Liver (tissue), 9 donors: ENCODE measurements around the gene ACE2. TPM values are rescaled to one million over a fixed set of nuclear protein-coding genes. Genes with fewer than 3 reads are reported as not detected.

Source experiments
- DNase-seq: peaks from one replicate; pipeline ENCODE4 v3.0.0-alpha.2; 2017; ENCODE audit warnings: low spot score
- H3K27ac ChIP-seq, 2 donors: one replicate each; pipeline ENCODE4 v1.7.0; 2013; ENCODE audit warnings: inconsistent platforms in 2 of 2, low read length in 2 of 2, control low read depth in 1 of 2, low read depth in 1 of 2, mild to moderate bottlenecking in 1 of 2
- H3K27me3 ChIP-seq, 4 donors: one replicate each; pipeline versions ENCODE4 v1.6.1 to v1.7.0; 2013; ENCODE audit warnings: low read length in 3 of 4, inconsistent platforms in 1 of 4, mild to moderate bottlenecking in 1 of 4, moderate library complexity in 1 of 4; ENCODE audit not compliant: control insufficient read depth in 4 of 4, insufficient read depth in 4 of 4
- H3K36me3 ChIP-seq, 4 donors: one replicate each; pipeline versions ENCODE4 v1.6.1 to v1.7.0; 2013; ENCODE audit warnings: low read length in 3 of 4, mild to moderate bottlenecking in 3 of 4, low read depth in 1 of 4, moderate library complexity in 1 of 4; ENCODE audit not compliant: control insufficient read depth in 4 of 4, insufficient read depth in 3 of 4
- H3K4me1 ChIP-seq, 4 donors: one replicate each; pipeline versions ENCODE4 v1.6.1 to v1.7.0; 2013; ENCODE audit warnings: low read length in 3 of 4, mild to moderate bottlenecking in 3 of 4, moderate library complexity in 1 of 4; ENCODE audit not compliant: control insufficient read depth in 4 of 4, insufficient read depth in 4 of 4
- H3K4me3 ChIP-seq, 3 donors: one replicate each; pipeline versions ENCODE4 v1.6.1 to v1.7.0; 2013; ENCODE audit warnings: low read length in 3 of 3, control low read depth in 1 of 3, low read depth in 1 of 3, mild to moderate bottlenecking in 1 of 3
- H3K9ac ChIP-seq, 2 donors: one replicate each; pipeline ENCODE4 v1.7.0; 2013; ENCODE audit warnings: low read length in 2 of 2, mild to moderate bottlenecking in 2 of 2, moderate library complexity in 2 of 2, control low read depth in 1 of 2, low read depth in 1 of 2
- H3K9me3 ChIP-seq, 4 donors: one replicate each; pipeline versions ENCODE4 v1.6.1 to v1.7.0; 2013; ENCODE audit warnings: low read length in 3 of 4; ENCODE audit not compliant: control insufficient read depth in 4 of 4
- ATF3 ChIP-seq: IDR thresholded peaks from 2 replicates; pipeline ENCODE4 v1.6.1; 2016; ENCODE audit warnings: antibody characterized with exemption
- CTCF ChIP-seq: fragments of 150-350 bp; IDR thresholded peaks from 2 replicates; pipeline ENCODE4 v1.5.1; 2017; ENCODE audit warnings: improper control_type of control experiment, low read depth, low read length; ENCODE audit not compliant: missing input control
- EGR1 ChIP-seq, 2 donors: IDR thresholded peaks; 2 replicates each; pipeline ENCODE4 v1.6.1; 2016 to 2018; ENCODE audit warnings: antibody characterized with exemption in 2 of 2, low read depth in 2 of 2
- FOXA1 ChIP-seq: IDR thresholded peaks from 2 replicates; pipeline ENCODE4 v1.6.1; 2016; ENCODE audit warnings: antibody characterized with exemption
- GABPA ChIP-seq, 2 donors: IDR thresholded peaks in 1 of 2; conservative IDR thresholded peaks in 1 of 2; 2 replicates each; pipeline ENCODE4 v1.6.1; 2016; ENCODE audit warnings: antibody characterized with exemption in 2 of 2, mild to moderate bottlenecking in 1 of 2, moderate library complexity in 1 of 2
- HNF4A ChIP-seq, 2 donors: conservative IDR thresholded peaks; 2 replicates each; pipeline ENCODE4 v1.6.1; 2016; ENCODE audit warnings: antibody characterized with exemption in 2 of 2, mild to moderate bottlenecking in 2 of 2
- JUND ChIP-seq, 2 donors: IDR thresholded peaks; 2 replicates each; pipeline ENCODE4 v1.6.1; 2016; ENCODE audit warnings: antibody characterized with exemption in 2 of 2
- MAX ChIP-seq: IDR thresholded peaks from 2 replicates; pipeline ENCODE4 v1.6.1; 2016; ENCODE audit warnings: antibody characterized with exemption
- NR2F2 ChIP-seq: IDR thresholded peaks from 2 replicates; pipeline ENCODE4 v1.6.1; 2016; ENCODE audit warnings: antibody characterized with exemption
- RAD21 ChIP-seq, 2 donors: IDR thresholded peaks; 2 replicates each; pipeline ENCODE4 v1.6.1; 2016; ENCODE audit warnings: antibody characterized with exemption in 2 of 2, mild to moderate bottlenecking in 2 of 2
- RXRA ChIP-seq, 2 donors: IDR thresholded peaks; 2 replicates each; pipeline ENCODE4 v1.6.1; 2017 to 2018; ENCODE audit warnings: antibody characterized with exemption in 2 of 2, mild to moderate bottlenecking in 1 of 2
- SP1 ChIP-seq: IDR thresholded peaks from 2 replicates; pipeline ENCODE4 v1.6.1; 2018; ENCODE audit warnings: antibody characterized with exemption, mild to moderate bottlenecking
- YY1 ChIP-seq: IDR thresholded peaks from 2 replicates; pipeline ENCODE4 v1.6.1; 2016; ENCODE audit warnings: antibody characterized with exemption, mild to moderate bottlenecking
- WGBS: extraction: QIAGEN DNeasy Blood & Tissue Kit; methylation state at CpG from one replicate; pipeline ENCODE4 v1.1.7; 2013; 5-methylcytosine and 5-hydroxymethylcytosine counted together
- polyA plus RNA-seq, 2 donors: library from polyadenylated mRNA; stranded (reverse) in 1 of 2; unstranded in 1 of 2; fragments of 200-250 nt in 1 of 2; fragments of >200 nt in 1 of 2; fragmentation: Nextera tagmentation in 1 of 2; extraction: Ambion mirVana in 1 of 2; gene quantifications; one replicate each; pipeline versions ENCODE4 v1.2.1 to v1.2.3, GENCODE V29; 2013 to 2015
- total RNA-seq, 2 donors: library from RNA; depleted of rRNA; stranded (reverse); fragments of >200 nt; gene quantifications; one replicate each; pipeline ENCODE4 v1.2.3, GENCODE V29; 2014
- TF ChIP-seq, protein P1 (sequence below): IDR thresholded peaks from 2 replicates; pipeline ENCODE4 v1.6.1; 2016; ENCODE audit warnings: antibody characterized with exemption, mild to moderate bottlenecking
- TF ChIP-seq, protein P2 (sequence below): IDR thresholded peaks from 2 replicates; pipeline ENCODE4 v1.6.1; 2016; ENCODE audit warnings: antibody characterized with exemption
- donor health status: healthy.
- donor health status: healthy.
- donor health status: healthy.
- donor health status: healthy.
- donor health status: healthy.

ACE2 gene
- total and polyA plus RNA-seq, 4 donors: 0.33 to 4.1 (median 0.56) TPM

DNA sequence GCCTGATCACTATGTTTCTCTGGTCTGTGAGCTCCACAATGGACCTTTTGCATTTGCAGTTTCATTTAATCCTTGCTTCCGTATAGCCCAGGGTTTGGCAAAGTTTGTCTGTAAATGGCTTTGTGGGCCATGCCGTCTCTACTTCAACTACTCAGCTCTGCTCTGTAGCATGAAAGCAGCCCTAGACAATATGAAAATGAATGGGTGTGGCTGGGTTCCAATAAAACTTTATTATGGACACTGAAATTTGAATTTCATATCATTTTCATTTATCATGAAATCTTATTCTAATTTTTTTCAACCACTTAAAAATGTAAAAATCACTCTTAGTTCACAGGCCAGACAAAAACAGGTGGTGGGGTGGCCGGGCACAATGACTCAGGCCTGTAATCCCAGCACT lies 41.5 kb downstream of the ACE2 start (continued):
- TF ChIP-seq, protein P1, sequence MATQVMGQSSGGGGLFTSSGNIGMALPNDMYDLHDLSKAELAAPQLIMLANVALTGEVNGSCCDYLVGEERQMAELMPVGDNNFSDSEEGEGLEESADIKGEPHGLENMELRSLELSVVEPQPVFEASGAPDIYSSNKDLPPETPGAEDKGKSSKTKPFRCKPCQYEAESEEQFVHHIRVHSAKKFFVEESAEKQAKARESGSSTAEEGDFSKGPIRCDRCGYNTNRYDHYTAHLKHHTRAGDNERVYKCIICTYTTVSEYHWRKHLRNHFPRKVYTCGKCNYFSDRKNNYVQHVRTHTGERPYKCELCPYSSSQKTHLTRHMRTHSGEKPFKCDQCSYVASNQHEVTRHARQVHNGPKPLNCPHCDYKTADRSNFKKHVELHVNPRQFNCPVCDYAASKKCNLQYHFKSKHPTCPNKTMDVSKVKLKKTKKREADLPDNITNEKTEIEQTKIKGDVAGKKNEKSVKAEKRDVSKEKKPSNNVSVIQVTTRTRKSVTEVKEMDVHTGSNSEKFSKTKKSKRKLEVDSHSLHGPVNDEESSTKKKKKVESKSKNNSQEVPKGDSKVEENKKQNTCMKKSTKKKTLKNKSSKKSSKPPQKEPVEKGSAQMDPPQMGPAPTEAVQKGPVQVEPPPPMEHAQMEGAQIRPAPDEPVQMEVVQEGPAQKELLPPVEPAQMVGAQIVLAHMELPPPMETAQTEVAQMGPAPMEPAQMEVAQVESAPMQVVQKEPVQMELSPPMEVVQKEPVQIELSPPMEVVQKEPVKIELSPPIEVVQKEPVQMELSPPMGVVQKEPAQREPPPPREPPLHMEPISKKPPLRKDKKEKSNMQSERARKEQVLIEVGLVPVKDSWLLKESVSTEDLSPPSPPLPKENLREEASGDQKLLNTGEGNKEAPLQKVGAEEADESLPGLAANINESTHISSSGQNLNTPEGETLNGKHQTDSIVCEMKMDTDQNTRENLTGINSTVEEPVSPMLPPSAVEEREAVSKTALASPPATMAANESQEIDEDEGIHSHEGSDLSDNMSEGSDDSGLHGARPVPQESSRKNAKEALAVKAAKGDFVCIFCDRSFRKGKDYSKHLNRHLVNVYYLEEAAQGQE: no peak
- TF ChIP-seq JUND (IDR thresholded peaks at IDR 0.05): no peak
- no peak for TF ChIP-seq YY1
- TF ChIP-seq EGR1 (IDR thresholded peaks at IDR 0.05; ENCODE audit: low read depth in 2 of 2): no peak
- no peak for TF ChIP-seq RAD21 (IDR thresholded peaks at IDR 0.05)
- TF ChIP-seq HNF4A (conservative IDR thresholded peaks at IDR 0.05): no peak
- TF ChIP-seq FOXA1: no peak

DNA sequence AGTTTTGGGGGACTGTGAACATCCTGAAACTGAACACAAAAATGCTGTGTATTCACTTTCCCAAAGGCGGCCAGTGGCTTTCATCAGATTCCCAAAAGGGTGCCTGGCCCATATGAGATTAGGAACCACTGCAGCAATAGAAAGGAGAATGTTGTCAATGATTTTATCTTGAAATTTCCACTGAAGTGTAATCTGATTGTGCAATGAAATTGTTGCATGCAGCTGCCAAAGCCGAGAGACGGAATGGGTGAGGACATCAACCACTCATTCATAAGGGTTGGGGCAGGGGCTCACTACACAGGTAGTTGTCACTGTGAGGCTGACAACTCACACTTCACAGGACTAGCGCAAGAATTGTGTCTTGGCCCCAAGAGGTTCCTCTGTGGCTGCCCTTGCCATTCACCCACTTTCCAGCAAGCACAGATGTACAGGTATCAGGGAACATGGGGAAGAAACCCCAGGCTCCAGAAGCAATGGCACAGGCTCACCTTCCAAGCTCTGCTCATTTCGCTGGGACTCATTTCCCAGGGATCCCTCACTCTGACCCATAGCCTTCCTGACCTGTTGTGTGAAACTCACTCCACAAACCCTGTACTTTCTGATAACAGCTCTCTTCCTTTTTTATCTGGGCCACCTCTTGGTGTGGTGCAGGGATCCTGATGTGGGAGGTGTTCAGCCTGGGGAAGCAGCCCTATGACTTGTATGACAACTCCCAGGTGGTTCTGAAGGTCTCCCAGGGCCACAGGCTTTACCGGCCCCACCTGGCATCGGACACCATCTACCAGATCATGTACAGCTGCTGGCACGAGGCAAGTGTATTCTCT lies 51.4 kb downstream of the ACE2 start:
- Histone ChIP-seq H3K27ac (no peak overlapping the region), H3K36me3 (no peaks in the 10 kb centered on the region), H3K4me1 (no peaks in the 10 kb centered on the region), H3K9me3 (no peaks in the 10 kb centered on the region), H3K27me3 (peaks cover 0 to 3% (median 0%) of the 10 kb centered on the region in 4 donors), H3K9ac (no peak overlapping the region), H3K4me3 (no peak overlapping the region)
- TF ChIP-seq FOXA1 (no peak), ATF3 (no peak), NR2F2 (no peak), YY1 (no peak), GABPA (IDR thresholded peaks at IDR 0.05 in 1 of 2, conservative IDR thresholded peaks at IDR 0.05 in 1 of 2) (no peak), RXRA (IDR thresholded peaks at IDR 0.05) (no peak), CTCF (no peak), SP1 (no peak), EGR1 (IDR thresholded peaks at IDR 0.05; ENCODE audit: low read depth in 2 of 2) (no peak)
- DNase-seq: no peak
- 79% methylated on average over 8 of the region's 8 CpGs for WGBS

- DNase-seq: no peak
- Histone ChIP-seq H3K27me3 (peaks cover 0 to 3% (median 0%) of the 10 kb centered on the region in 4 donors), H3K4me1 (no peaks in the 10 kb centered on the region), H3K9me3 (no peaks in the 10 kb centered on the region), H3K27ac (no peak overlapping the region), H3K4me3 (no peak overlapping the region), H3K36me3 (no peaks in the 10 kb centered on the region), H3K9ac (no peak overlapping the region)
- 85% methylated on average over 2 of the region's 2 CpGs for WGBS
- no peak for TF ChIP-seq FOXA1
- TF ChIP-seq, protein P2, sequence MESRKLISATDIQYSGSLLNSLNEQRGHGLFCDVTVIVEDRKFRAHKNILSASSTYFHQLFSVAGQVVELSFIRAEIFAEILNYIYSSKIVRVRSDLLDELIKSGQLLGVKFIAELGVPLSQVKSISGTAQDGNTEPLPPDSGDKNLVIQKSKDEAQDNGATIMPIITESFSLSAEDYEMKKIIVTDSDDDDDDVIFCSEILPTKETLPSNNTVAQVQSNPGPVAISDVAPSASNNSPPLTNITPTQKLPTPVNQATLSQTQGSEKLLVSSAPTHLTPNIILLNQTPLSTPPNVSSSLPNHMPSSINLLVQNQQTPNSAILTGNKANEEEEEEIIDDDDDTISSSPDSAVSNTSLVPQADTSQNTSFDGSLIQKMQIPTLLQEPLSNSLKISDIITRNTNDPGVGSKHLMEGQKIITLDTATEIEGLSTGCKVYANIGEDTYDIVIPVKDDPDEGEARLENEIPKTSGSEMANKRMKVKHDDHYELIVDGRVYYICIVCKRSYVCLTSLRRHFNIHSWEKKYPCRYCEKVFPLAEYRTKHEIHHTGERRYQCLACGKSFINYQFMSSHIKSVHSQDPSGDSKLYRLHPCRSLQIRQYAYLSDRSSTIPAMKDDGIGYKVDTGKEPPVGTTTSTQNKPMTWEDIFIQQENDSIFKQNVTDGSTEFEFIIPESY: no peak
- no peak for TF ChIP-seq GABPA (IDR thresholded peaks at IDR 0.05 in 1 of 2, conservative IDR thresholded peaks at IDR 0.05 in 1 of 2)
- no peak for TF ChIP-seq YY1
- no peak for TF ChIP-seq NR2F2
- TF ChIP-seq, protein P1: no peak
- TF ChIP-seq MAX: no peak
Measured at GRCh38 chrX:15547356-15547755, 53.4 kb downstream of the ACE2 start.
